HG02798 (cell line): Measurements from ENCODE around the gene PLRG1.
A peak's percentile ranks its signal among the peaks of the same experiment; 100 is the strongest.

Experiments
- ATAC-seq: cut with Tn5 transposase; IDR thresholded peaks from one replicate; pipeline ENCODE4 v1.9.1; 2021; ENCODE audit warnings: mild to moderate bottlenecking; ENCODE audit not compliant: unreplicated experiment, poor library complexity

The PLRG1 gene

DNA sequence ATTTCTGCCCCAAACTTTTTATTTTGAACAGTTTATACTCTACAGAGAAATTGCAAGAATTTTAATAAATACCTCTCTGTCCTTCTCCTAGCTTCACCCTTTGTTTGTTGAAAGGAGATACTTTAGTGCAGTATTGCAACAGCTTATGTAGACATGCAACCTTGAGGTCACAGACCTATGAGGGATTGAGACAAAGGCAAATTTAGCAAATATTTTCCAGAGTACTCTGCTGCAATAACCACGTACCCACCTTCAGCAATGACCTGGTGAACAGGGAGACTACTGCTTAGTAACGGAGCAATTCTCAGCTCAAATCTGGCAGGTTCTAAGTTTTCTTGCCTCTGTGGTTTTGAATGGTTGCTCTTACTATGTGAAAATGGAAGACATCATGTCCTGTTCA is 27.1 kb upstream of the PLRG1 start:
- no peak for ATAC-seq

DNA sequence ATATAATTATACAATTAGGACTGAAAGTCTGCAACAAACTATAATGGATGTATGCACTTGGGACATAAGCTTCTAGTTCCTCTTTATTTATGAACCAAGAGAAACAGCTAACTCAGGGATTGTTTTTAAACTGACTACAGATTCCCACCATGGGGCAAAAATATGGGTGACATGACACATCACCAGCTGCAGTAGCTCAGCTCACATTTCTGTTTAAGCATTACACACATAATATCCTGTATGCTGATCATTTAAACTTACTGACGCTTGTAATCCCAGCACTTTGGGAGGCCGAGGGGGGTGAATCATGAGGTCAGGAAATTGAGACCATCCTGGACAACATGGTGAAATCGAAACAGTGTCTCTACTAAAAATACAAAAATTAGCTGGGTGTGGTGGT is 24.1 kb upstream of the PLRG1 start:
- ATAC-seq: no peak

DNA sequence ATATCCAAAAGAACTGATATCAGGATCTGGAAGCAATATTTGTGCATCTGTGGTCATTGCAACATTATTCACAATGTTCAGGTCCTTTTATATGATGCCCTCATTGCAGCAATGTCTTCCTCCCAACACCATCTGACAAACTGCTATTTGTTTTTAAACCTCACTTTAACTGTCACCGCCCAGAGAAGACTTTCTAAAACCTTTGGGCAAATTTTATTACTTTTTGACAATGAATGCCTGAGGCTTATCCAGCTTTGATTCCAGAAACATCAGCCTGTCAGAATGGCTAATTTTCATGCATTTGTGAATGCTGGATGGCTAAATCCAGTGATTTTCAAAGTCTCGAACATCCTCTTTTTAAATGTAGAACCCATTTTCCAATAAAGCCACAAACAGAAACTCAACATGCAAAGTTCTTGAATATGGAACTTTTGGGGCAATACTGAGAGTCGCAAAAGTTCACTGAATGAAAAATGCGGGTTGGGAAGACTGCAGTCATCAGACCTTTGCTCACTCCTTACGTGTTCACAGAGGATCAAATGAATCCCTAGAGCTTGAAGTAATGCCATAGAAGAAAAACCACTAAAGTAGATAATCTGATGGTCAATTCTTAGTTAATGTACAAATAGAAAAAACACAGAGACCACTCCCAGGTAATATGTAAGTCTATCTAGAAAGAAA is 23.1 kb upstream of the PLRG1 start:
- ATAC-seq: no peak

DNA sequence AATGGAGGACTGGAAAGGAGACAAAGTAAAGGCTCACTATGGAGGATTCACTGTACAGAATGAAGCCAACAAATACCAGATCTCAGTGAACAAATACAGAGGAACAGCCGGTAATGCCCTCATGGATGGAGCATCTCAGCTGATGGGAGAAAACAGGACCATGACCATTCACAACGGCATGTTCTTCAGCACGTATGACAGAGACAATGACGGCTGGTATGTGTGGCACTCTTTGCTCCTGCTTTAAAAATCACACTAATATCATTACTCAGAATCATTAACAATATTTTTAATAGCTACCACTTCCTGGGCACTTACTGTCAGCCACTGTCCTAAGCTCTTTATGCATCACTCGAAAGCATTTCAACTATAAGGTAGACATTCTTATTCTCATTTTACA is 19.4 kb upstream of the PLRG1 start:
- no peak for ATAC-seq

DNA sequence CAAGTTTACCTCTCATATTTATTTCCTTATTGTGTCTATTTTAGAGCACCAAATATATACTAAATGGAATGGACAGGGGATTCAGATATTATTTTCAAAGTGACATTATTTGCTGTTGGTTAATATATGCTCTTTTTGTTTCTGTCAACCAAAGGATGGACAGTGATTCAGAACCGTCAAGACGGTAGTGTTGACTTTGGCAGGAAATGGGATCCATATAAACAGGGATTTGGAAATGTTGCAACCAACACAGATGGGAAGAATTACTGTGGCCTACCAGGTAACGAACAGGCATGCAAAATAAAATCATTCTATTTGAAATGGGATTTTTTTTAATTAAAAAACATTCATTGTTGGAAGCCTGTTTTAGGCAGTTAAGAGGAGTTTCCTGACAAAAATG is 18.8 kb upstream of the PLRG1 start:
- ATAC-seq: no peak

DNA sequence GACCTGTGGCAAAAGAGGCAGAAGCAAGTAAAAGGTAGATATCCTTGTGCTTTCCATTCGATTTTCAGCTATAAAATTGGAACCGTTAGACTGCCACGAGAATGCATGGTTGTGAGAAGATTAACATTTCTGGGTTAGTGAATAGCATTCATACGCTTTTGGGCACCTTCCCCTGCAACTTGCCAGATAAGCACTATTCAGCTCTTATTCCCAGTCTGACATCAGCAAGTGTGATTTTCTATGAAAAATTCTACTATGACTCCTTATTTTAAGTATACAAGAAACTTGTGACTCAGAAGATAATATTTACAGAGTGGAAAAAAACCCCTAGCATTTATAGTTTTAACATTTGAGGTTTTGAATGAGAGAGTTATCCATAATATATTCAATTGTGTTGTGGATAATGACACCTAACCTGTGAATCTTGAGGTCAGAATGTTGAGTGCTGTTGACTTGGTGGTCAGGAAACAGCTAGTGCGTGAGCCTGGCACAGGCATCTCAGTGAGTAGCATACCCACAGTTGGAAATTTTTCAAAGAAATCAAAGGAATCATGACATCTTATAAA is 16.5 kb upstream of the PLRG1 start:
- ATAC-seq: no peak

DNA sequence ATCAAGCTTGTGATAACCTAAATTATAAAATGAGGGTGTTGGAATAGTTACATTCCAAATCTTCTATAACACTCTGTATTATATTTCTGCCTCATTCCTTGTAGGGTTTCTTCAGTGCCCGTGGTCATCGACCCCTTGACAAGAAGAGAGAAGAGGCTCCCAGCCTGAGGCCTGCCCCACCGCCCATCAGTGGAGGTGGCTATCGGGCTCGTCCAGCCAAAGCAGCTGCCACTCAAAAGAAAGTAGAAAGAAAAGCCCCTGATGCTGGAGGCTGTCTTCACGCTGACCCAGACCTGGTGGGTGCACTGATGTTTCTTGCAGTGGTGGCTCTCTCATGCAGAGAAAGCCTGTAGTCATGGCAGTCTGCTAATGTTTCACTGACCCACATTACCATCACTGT is 15.5 kb upstream of the PLRG1 start:
- no peak for ATAC-seq

DNA sequence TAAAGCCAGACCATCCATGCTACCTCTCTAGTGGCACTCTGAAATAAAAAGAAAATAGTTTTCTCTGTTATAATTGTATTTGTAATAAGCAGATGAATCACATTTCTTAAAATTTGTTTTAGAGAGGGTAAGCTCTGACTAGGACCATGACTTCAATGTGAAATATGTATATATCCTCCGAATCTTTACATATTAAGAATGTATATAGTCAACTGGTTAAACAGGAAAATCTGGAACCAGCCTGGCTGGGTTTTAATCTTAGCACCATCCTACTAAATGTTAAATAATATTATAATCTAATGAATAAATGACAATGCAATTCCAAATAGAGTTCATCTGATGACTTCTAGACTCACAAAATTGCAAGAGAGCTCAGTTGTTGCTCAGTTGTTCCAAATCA is 14.1 kb upstream of the PLRG1 start:
- ATAC-seq: no peak

DNA sequence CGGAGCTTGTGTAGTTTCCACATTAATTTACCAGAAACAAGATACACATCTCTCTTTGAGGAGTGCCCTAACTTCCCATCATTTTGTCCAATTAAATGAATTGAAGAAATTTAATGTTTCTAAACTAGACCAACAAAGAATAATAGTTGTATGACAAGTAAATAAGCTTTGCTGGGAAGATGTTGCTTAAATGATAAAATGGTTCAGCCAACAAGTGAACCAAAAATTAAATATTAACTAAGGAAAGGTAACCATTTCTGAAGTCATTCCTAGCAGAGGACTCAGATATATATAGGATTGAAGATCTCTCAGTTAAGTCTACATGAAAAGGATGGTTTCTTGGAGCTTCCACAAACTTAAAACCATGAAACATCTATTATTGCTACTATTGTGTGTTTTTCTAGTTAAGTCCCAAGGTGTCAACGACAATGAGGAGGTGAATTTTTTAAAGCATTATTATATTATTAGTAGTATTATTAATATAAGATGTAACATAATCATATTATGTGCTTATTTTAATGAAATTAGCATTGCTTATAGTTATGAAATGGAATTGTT is 12.6 kb upstream of the PLRG1 start, which contains the start of gene FGB:
TSS of gene FGB (plus strand) at position 315 of the 558 bp plus-strand sequence. CDS start at position 323, 8 bp downstream.
- no peak for ATAC-seq

DNA sequence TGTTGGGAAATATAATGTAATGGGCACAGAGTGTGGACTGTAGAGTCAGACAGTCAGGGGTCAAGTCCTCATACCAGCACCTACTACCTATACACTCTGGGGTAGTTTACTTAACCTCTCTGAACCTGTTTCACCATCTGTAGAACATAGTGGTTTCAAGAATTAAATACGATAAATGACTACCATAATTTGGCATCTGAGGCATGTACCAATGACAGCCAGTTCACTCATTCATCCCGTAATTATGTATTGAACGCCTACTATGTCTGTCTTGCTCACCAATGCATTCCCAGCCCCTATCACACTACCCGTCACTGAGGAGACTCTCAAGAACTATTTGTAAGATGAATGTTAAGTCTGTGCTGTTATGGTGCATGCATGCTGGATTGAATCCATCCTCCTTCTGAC is 10.6 kb upstream of the PLRG1 start:
- ATAC-seq: peak; percentile 8

DNA sequence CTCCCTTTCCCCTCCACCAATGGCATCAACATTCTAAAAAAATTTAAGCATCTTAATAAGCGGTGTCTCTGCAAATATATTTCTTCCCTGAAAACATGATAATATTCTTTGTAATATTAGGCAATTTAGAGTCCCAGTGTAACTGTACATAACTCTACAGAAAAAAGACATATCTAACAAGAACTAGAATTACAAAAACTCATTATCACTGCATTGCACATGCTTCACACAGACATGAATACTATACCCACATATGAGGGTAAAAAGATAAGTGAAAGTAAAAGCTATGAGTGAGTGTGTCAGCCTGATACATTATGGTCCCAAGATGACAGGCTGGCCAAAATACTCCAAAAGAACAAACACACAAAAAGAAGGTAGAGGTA is 10.2 kb upstream of the PLRG1 start:
- ATAC-seq: peak; percentile 46

DNA sequence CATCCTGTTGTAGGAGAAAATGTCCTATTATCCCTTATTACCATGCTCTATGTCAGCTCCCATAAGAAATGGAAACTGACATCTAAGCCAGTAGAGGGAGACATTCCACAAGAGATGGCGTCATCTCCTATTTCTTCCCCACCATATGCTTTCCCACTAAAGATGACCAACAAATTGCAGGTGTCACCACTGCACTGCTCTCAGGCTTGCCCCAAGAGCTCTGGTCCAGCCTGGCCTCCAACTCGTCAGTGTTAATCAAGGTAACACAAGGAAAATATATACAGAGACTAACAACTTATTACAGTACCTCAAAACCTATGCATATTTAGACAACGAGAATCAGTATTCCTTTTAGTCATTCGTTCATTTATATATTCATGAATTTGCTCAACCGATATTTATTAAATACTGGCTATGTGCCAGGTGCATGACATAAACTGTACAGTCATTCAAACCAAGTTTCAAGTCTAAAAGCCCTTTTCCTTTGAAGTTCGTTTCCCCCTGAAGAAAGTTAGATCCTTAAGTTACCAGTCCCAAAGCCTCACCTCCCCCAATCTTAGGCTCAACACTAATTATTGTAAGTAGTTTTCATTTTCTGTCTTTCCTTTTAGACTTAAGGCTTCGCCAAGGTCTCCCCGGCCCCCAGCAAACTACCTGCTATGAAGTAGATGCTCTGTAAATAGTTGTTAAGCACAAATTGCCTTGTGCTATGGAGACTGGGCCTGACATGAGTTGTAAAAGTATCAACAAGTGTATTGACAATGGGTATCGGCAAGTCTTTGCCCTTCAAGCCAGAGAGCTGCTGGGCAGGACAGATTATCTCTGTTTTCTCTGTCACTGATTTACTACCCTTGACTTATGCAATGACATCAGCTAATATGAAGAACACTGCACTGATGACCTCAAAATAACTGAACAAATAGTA is 9.6 kb upstream of the PLRG1 start:
- ATAC-seq: peak; percentile 92

DNA sequence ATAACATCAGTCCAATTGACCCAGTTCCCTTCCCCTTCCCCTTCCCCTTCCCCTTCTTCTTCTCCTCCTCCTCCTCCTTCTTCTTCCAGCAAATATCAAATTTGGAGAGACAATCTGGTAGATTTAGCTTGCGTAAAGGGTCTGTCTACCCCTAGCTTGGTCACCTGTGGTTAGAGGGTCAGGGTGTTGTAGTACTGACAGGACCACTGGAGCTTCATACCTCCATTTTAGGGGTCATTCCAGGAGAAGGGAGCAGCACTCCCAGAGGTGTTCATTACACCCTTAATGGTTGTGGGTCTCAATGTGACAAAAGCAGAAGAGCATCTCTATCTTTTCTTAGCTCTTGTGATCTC is 8.9 kb upstream of the PLRG1 start:
- ATAC-seq: peak; percentile 15

DNA sequence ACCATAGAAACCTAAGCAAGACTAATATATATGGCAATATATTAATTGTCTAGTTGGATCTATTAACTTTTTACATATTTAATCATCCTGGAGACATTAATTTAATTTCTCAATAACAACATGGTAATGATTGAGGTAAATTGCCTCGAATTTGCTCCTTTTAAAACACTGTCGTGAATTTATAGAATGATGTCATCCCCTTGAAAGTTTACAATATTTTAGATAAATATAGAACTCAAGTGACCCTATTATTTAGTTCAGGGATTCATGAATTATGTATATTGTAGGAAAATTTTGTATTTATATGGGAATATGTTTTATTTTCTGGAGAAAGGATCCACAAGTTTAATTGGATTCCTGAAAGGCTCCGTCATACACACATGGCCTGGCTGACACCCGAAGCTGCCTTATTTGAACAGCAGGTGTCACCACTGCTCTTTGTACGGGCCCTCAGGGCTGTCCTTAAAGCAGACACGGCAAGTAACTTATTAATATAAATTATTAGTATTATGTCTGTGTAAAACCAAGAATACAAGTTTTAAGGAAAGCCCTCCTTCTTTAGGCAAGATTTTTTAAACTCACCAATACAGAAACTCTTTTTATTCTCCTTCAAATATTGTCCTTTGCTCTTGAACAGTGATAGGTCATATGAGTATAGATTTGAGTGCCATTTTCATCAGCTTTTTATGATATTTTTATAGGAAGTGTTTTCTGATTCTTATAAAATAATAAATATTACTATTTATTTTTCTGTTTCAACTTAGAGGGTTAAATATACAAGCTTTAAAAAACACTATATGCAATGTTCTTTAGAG is 1.9 kb upstream of the PLRG1 start:
- peak; percentile 61 for ATAC-seq

DNA sequence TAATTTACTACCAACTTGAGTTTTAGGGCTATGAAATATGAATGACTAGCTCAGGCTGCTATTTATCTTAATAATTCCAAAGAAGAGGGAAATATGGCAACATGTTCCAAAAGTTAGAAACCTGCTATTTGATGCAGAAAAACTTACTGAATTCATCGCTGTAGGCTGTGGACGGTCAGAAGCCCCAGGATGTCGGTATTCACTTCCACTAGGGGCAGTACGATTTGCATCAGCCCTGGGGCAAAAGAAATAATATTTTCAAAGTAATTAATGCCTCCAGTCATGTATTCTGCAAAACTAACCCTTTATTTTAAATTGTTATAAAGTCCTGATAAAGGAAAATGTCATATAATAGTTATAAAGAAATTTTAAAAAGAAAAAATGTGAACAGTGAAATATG is 4.5 kb downstream of the PLRG1 start:
- ATAC-seq: no peak

DNA sequence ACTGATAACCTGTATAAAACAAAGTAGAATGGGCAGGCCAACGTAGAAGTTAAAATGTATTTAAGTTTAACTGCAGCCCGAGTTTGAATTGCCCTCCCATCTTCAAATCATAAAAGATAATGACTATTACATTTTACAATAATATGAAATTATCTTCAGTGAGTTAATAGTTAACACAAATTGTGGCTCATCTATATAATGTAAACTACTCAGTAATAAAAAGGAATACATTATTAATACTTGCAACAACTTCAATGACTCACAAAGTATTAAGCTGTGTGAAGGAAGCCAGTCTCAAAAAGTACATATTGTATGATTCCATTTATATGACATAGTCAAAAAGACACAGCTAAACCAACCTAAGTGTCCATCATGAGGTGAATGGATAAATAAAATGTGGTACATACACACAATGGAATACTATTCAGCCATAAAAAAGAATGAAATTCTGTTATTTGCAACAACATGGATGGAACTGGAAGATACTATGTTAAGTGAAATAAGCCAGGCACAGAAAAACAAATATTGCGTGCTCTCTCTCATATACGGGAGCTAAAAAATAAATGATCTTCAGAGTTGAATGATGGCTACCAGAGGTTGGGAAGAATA is 7.8 kb downstream of the PLRG1 start:
- ATAC-seq: no peak

DNA sequence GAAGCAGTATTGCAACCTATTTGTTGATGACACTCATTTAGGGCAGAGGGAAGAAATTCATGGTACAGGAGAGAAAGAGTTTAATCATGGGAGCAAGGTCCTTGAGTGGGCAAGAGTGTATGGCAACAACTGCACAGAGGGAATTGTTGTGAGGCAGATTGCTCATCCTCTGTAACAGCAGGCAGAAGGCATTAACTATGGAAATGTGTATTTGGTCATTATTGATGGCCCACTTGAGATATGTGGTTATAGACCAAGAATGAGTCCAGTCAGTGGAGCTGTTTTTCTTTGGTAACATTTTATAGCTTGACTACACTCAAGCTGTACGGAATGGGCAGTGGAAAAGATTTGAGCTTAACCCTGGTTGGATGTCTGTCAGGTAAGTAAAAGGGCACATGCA is 15.9 kb downstream of the PLRG1 start:
- ATAC-seq: no peak

DNA sequence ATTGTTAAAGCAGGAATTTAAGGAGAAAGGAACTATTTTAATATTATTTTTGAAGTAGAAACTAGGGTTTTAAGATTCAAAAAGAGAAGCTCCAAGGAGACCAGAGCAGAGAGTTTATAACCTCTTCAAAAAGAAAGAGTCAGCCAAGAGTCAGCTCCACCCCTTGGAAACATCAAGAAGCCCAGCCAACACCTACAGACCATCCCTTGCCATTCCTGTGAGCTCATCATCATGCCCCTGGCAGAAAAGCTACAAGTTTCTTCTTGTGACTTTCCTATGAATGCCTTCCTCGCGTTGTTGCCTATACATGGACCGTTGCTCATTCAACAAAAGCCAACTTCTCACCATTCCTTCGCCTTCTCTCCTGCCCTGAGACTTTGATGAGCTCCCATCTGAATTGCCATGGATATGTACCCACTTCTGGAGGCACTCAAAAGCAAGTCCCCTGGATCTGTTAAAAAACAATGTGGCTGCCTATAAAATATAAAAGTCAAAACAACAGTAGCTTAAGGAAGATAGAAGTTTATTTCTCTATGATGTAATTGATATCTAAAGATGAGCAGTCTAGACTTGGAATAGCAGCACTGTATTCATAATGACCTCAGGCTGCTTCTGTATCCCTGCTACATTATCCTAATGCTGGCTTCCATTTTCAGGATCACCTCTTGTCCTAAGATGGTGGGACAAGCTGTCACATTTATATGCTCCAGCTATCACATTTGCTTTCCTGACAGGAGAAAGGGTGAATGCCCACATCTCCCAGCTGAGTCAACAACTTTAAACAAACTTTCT is 20.3 kb downstream of the PLRG1 start:
- no peak for ATAC-seq

DNA sequence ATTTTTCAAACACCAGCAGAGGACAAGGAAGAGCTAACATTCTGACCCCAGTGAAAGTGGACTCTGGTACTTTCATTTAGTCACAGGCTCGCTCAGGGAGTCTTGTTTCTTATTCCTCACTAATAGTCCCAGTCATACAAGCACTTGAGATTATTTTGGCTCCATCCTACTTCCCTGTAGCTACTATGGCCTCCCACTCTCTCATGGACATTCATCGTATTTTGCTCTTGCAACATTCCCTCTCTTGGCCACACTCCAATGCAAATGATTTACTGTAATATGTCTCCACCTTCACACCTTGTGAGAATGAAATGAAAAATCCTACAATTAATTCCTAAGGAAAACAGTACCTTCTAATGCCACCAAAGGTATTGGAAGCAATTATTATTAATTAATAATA is 21.3 kb downstream of the PLRG1 start:
- no peak for ATAC-seq
